Activated T-cell treated with anti-CD3 and anti-CD28 coated beads, Interleukin-2, amount 50 U/mL, for 24 hours (primary cell): Measurements from ENCODE around the gene CDC42BPA.
"Not testable (repeated sequence)": the region's sequence is repeated elsewhere in the genome, so short reads cannot be mapped to it uniquely, and the experiment has no call there.

Experiments used
- DNase-seq: peaks from one replicate; pipeline ENCODE4 v3.0.0-alpha.2; 2020
- H3K27ac Mint-ChIP-seq: 2 replicates; pipeline ENCODE4 v1.8.0; 2020; ENCODE audit warnings: mild to moderate bottlenecking, mixed read lengths
- H3K27me3 Mint-ChIP-seq: 2 replicates; pipeline ENCODE4 v1.8.0; 2020; ENCODE audit warnings: mixed read lengths
- H3K36me3 Mint-ChIP-seq: 2 replicates; pipeline ENCODE4 v1.8.0; 2020; ENCODE audit warnings: low read depth, mixed read lengths
- H3K4me1 Mint-ChIP-seq: 2 replicates; pipeline ENCODE4 v1.8.0; 2020; ENCODE audit warnings: low read depth, mixed read lengths
- H3K4me3 Mint-ChIP-seq: 2 replicates; pipeline ENCODE4 v1.8.0; 2020; ENCODE audit warnings: mild to moderate bottlenecking, moderate library complexity, mixed read lengths
- H3K9me3 Mint-ChIP-seq: 2 replicates; pipeline ENCODE4 v1.8.0; 2020; ENCODE audit warnings: mixed read lengths

CDC42BPA gene

GRCh38 chr1:227305894-227306626, 12.2 kb downstream of the CDC42BPA start:
- DNase-seq = no peak

GRCh38 chr1:227304665-227305064, 13.6 kb downstream of the CDC42BPA start:
- no peaks in the 10 kb centered on the region for H3K36me3 Mint-ChIP-seq
- no peaks in the 10 kb centered on the region for H3K4me1 Mint-ChIP-seq
- no peak for DNase-seq
- H3K4me3 Mint-ChIP-seq = no peak overlapping the region
- peaks cover 48% of the 10 kb centered on the region for H3K27me3 Mint-ChIP-seq
- H3K27ac Mint-ChIP-seq = no peak overlapping the region
- H3K9me3 Mint-ChIP-seq = no peaks in the 10 kb centered on the region

More at GRCh38 chr1:227305894-227306626, 12.2 kb downstream of the CDC42BPA start:
- Mint-ChIP-seq H3K27ac (no peak overlapping the region), H3K9me3 (no peaks in the 10 kb centered on the region), H3K4me3 (no peak overlapping the region), H3K4me1 (no peaks in the 10 kb centered on the region), H3K36me3 (no peaks in the 10 kb centered on the region), H3K27me3 (peaks cover 50% of the 10 kb centered on the region)

GRCh38 chr1:227303662-227304061, 14.6 kb downstream of the CDC42BPA start:
- H3K36me3 Mint-ChIP-seq = no peaks in the 10 kb centered on the region
- H3K4me3 Mint-ChIP-seq = no peak overlapping the region
- H3K9me3 Mint-ChIP-seq = no peaks in the 10 kb centered on the region
- DNase-seq = no peak
- no peak overlapping the region for H3K27ac Mint-ChIP-seq
- H3K4me1 Mint-ChIP-seq = no peaks in the 10 kb centered on the region
- peaks cover 45% of the 10 kb centered on the region for H3K27me3 Mint-ChIP-seq

DNA sequence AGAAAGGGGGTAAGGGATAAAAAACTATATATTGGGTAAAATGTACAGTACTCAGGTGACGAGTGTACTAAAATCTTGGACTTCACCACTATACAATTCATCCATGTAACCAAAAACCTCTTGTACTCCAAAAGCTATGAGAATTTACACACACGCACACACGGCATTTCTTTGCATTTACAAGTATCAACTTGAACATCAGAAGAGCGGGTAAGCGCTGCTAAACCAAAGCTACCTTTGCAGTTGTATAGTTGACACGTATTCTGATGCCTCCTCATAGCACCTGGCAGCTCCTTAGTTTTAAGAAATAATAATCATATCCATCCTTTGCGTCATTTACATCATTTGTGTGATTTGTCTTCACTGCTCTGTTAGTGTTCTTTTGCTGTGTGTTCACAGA, 17.6 kb downstream of the CDC42BPA start:
- Mint-ChIP-seq H3K27ac (no peak overlapping the region), H3K27me3 (peaks cover 38% of the 10 kb centered on the region), H3K36me3 (no peaks in the 10 kb centered on the region), H3K9me3 (peaks cover 3% of the 10 kb centered on the region), H3K4me3 (no peak overlapping the region), H3K4me1 (no peaks in the 10 kb centered on the region)
- DNase-seq = no peak

GRCh38 chr1:227299688-227300087, 18.6 kb downstream of the CDC42BPA start:
- no peak for DNase-seq
- Mint-ChIP-seq H3K27me3 (peaks cover 38% of the 10 kb centered on the region), H3K4me1 (no peaks in the 10 kb centered on the region), H3K9me3 (peaks cover 3% of the 10 kb centered on the region), H3K27ac (no peak overlapping the region), H3K4me3 (no peak overlapping the region), H3K36me3 (no peaks in the 10 kb centered on the region)

- H3K27me3 Mint-ChIP-seq = peaks cover 36% of the 10 kb centered on the region
- H3K36me3 Mint-ChIP-seq = no peaks in the 10 kb centered on the region
- no peak overlapping the region for H3K27ac Mint-ChIP-seq
- H3K4me1 Mint-ChIP-seq = no peaks in the 10 kb centered on the region
- H3K9me3 Mint-ChIP-seq = peaks cover 3% of the 10 kb centered on the region
- no peak overlapping the region for H3K4me3 Mint-ChIP-seq
- DNase-seq = no peak
Measured at GRCh38 chr1:227299241-227299627, 19.1 kb downstream of the CDC42BPA start.

DNA sequence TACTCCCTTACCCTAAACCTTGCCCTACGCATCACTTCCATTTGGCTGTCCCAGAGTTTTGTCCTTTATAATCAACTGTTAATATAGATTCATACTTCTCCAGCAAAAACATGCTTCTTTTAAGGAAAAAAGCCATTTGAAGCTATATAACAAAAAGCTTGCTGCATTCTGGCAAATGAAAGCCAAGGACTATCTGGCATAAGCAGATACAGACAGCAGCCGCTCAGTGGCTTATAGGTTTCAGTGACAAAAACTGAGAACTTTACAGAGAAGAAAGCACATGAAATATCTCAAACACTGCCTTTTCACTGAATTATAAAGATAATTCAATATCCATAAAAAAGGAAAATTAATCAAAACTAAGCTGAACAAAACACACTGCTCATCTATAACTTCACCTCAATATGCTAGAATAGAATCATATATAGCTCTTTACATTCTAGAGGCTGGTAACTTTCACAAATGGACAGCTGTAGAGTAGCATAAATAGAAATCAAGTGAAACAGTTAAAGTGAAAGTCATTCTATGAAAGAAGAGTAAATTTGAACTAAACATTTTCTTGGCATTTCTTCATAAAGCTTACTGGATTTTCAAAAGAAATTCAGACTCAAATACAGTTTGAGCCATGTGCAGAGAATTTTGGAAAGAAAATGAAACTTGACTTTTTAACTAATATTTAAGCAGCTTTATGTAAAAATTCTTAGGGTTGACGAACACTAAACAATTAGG, 19.6 kb downstream of the CDC42BPA start:
- H3K36me3 Mint-ChIP-seq = no peaks in the 10 kb centered on the region
- peaks cover 36% of the 10 kb centered on the region for H3K27me3 Mint-ChIP-seq

GRCh38 chr1:227297073-227297793, 21.1 kb downstream of the CDC42BPA start:
- Mint-ChIP-seq H3K4me3 (no peak overlapping the region), H3K4me1 (no peaks in the 10 kb centered on the region), H3K36me3 (no peaks in the 10 kb centered on the region), H3K9me3 (peaks cover 3% of the 10 kb centered on the region), H3K27ac (no peak overlapping the region), H3K27me3 (peaks cover 27% of the 10 kb centered on the region)
- DNase-seq = no peak

More for the DNA sequence above, 19.6 kb downstream of the CDC42BPA start:
- H3K9me3 Mint-ChIP-seq = peaks cover 3% of the 10 kb centered on the region
- DNase-seq = no peak
- H3K27ac Mint-ChIP-seq = no peak overlapping the region
- H3K4me1 Mint-ChIP-seq = no peaks in the 10 kb centered on the region
- H3K4me3 Mint-ChIP-seq = no peak overlapping the region

GRCh38 chr1:227295609-227296008, 22.7 kb downstream of the CDC42BPA start:
- Mint-ChIP-seq H3K27me3 (peaks cover 26% of the 10 kb centered on the region), H3K4me3 (no peak overlapping the region), H3K36me3 (no peaks in the 10 kb centered on the region), H3K4me1 (no peaks in the 10 kb centered on the region), H3K27ac (no peak overlapping the region), H3K9me3 (peaks cover 3% of the 10 kb centered on the region)
- DNase-seq = no peak

GRCh38 chr1:227285745-227286144, 32.5 kb downstream of the CDC42BPA start:
- DNase-seq = no peak
- H3K27me3 Mint-ChIP-seq = peaks cover 7% of the 10 kb centered on the region
- H3K4me1 Mint-ChIP-seq = no peaks in the 10 kb centered on the region
- H3K9me3 Mint-ChIP-seq = peaks cover 17% of the 10 kb centered on the region
- no peaks in the 10 kb centered on the region for H3K36me3 Mint-ChIP-seq
- no peak overlapping the region for H3K4me3 Mint-ChIP-seq
- H3K27ac Mint-ChIP-seq = no peak overlapping the region

- H3K36me3 Mint-ChIP-seq = no peaks in the 10 kb centered on the region
- H3K9me3 Mint-ChIP-seq = peaks cover 15% of the 10 kb centered on the region
- no peaks in the 10 kb centered on the region for H3K4me1 Mint-ChIP-seq
- no peak for DNase-seq
- no peak overlapping the region for H3K27ac Mint-ChIP-seq
- no peak overlapping the region for H3K4me3 Mint-ChIP-seq
- no peaks in the 10 kb centered on the region for H3K27me3 Mint-ChIP-seq
Measured at GRCh38 chr1:227281371-227281770, 36.9 kb downstream of the CDC42BPA start.

DNA sequence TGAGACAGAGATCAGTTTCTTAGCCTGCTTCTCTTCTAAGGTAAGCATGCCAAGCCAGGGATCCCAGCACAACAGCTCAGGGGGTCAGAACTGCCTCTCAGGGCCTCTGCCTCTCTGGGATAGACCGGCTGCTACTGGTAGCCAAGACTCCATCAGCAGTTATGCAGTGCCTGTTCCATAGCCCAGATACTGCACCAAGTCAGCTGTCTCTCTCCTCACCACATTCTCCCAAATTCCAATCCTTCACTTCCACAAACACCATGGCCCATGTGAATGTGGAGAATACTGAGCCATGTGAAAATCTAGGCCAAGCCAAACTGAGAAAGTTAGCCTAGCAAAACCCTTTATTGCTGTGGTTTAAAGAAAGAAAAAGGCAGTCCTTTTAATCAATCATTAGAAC, 37.5 kb downstream of the CDC42BPA start:
- Mint-ChIP-seq H3K4me3 (no peak overlapping the region), H3K4me1 (no peaks in the 10 kb centered on the region), H3K27me3 (no peaks in the 10 kb centered on the region), H3K9me3 (peaks cover 10% of the 10 kb centered on the region), H3K36me3 (no peaks in the 10 kb centered on the region), H3K27ac (no peak overlapping the region)
- DNase-seq = no peak

DNA sequence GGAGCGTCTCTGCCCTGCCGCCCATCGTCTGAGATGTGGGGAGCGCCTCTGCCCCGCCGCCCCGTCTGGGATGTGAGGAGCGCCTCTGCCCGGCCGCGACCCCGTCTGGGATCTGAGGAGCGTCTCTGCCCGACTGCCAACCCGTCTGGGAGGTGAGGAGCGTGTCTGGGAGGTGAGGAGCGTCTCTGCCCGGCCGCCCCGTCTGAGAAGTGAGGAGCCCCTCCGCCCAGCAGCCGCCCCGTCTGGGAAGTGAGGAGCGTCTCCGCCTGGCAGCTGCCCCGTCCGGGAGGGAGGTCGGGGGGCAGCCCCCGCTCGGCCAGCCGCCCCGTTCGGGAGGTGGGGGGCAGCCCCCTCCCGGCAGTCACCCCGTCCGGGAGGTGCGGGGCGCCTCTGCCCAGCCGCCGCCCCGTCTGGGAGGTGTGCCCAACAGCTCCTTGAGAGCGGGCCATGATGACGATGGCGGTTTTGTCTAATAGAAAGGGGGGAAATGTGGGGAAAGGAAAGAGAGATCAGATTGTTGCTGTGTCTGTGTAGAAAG, 42.1 kb downstream of the CDC42BPA start:
- H3K9me3 Mint-ChIP-seq, H3K4me3 Mint-ChIP-seq, H3K27ac Mint-ChIP-seq, DNase-seq, H3K4me1 Mint-ChIP-seq, H3K36me3 Mint-ChIP-seq, H3K27me3 Mint-ChIP-seq: not testable (repeated sequence)

- H3K27ac Mint-ChIP-seq = no peak overlapping the region
- no peak overlapping the region for H3K4me3 Mint-ChIP-seq
- H3K4me1 Mint-ChIP-seq = no peaks in the 10 kb centered on the region
- H3K36me3 Mint-ChIP-seq = no peaks in the 10 kb centered on the region
- peaks cover 15% of the 10 kb centered on the region for H3K27me3 Mint-ChIP-seq
- peaks cover 3% of the 10 kb centered on the region for H3K9me3 Mint-ChIP-seq
- no peak for DNase-seq
Measured at GRCh38 chr1:227273557-227273956, 44.7 kb downstream of the CDC42BPA start.
